Hepatocyte (in vitro differentiated cells): Measurements from ENCODE around the gene SLC25A6. TPM values are rescaled to one million over a fixed set of nuclear protein-coding genes. Genes with fewer than 3 reads are reported as not detected.
A peak's percentile ranks its signal among the peaks of the same experiment; 100 is the strongest.

Source experiments
- DNase-seq: peaks from one replicate; pipeline ENCODE4 v3.0.0-alpha.2; 2016; ENCODE audit warnings: low spot score
- H2AFZ ChIP-seq: fragments of 200-600 bp; sonication (generic); 2 replicates; pipeline ENCODE4 v1.6.0; 2016; ENCODE audit warnings: antibody characterized with exemption, mild to moderate bottlenecking
- H3K27ac ChIP-seq: fragments of 200-600 bp; sonication (generic); 2 replicates; pipeline ENCODE4 v1.5.1; 2016; ENCODE audit warnings: mild to moderate bottlenecking
- H3K27me3 ChIP-seq: fragments of 200-600 bp; sonication (generic); 2 replicates; pipeline ENCODE4 v1.6.1; 2016
- H3K36me3 ChIP-seq: fragments of 200-600 bp; sonication (generic); replicated peaks from 2 replicates; pipeline ENCODE4 v1.5.1; 2016; ENCODE audit warnings: low read depth; ENCODE audit not compliant: insufficient read depth
- H3K4me1 ChIP-seq: fragments of 200-600 bp; sonication (generic); 2 replicates; pipeline ENCODE4 v1.5.1; 2016; ENCODE audit warnings: mild to moderate bottlenecking, moderate library complexity; ENCODE audit not compliant: insufficient read depth
- H3K4me2 ChIP-seq: fragments of 200-600 bp; sonication (generic); 2 replicates; pipeline ENCODE4 v1.6.0; 2016
- H3K4me3 ChIP-seq: fragments of 200-600 bp; sonication (generic); 2 replicates; pipeline ENCODE4 v1.5.1; 2016; ENCODE audit warnings: mild to moderate bottlenecking
- H3K79me2 ChIP-seq: fragments of 200-600 bp; sonication (generic); 2 replicates; pipeline ENCODE4 v1.6.0; 2017; ENCODE audit warnings: mild to moderate bottlenecking
- H3K9me2 ChIP-seq: fragments of 200-600 bp; sonication (generic); replicated peaks from 2 replicates; pipeline ENCODE4 v1.6.0; 2017; ENCODE audit warnings: mild to moderate bottlenecking; ENCODE audit not compliant: insufficient read depth
- H3K9me3 ChIP-seq: fragments of 200-600 bp; sonication (generic); 2 replicates; pipeline ENCODE4 v1.5.1; 2016; ENCODE audit warnings: low read depth, mild to moderate bottlenecking
- H4K20me1 ChIP-seq: fragments of 200-600 bp; sonication (generic); 2 replicates; pipeline ENCODE4 v1.6.0; 2016; ENCODE audit warnings: mild to moderate bottlenecking; ENCODE audit not compliant: insufficient read depth, poor library complexity, severe bottlenecking
- CTCF ChIP-seq: fragments of 200-600 bp; sonication (generic); IDR thresholded peaks from 2 replicates; pipeline ENCODE4 v1.5.1; 2016; ENCODE audit warnings: antibody characterized with exemption, mild to moderate bottlenecking; ENCODE audit not compliant: poor library complexity
- EZH2 ChIP-seq: fragments of 200-600 bp; sonication (generic); IDR thresholded peaks from 2 replicates; pipeline ENCODE4 v1.6.1; 2016; ENCODE audit warnings: antibody characterized with exemption, mild to moderate bottlenecking, borderline replicate concordance
- EZH2phosphoT487 ChIP-seq: fragments of 200-600 bp; sonication (generic); IDR thresholded peaks from one replicate; pipeline ENCODE4 v1.6.1; 2018; ENCODE audit warnings: antibody characterized with exemption, mild to moderate bottlenecking, low read depth, moderate library complexity; ENCODE audit not compliant: unreplicated experiment, severe bottlenecking
- WGBS: methylation state at CpG from one replicate; pipeline ENCODE4 v1.1.6; 2016; ENCODE audit warnings: low lambda C conversion rate; ENCODE audit errors: missing lambda C conversion rate; 5-methylcytosine and 5-hydroxymethylcytosine counted together
- polyA plus RNA-seq: library from polyadenylated mRNA; unstranded; fragments of >200 nt; fragmentation: Nextera tagmentation; extraction: Ambion mirVana; gene quantifications from 2 replicates; pipeline ENCODE4 v1.2.1, GENCODE V29; 2016
- total RNA-seq: library from RNA; depleted of rRNA; stranded (reverse); fragments of >200 nt; gene quantifications from 2 replicates; pipeline ENCODE4 v1.2.3, GENCODE V29; 2014

SLC25A6 gene
- total and polyA plus RNA-seq, 2 experiments from 2014 or later: 359 to 364 TPM

GRCh38 chrX:1341545-1342184, 50.2 kb downstream of the SLC25A6 start:
- Histone ChIP-seq H3K9me2 (no peaks in the 10 kb centered on the region), H3K36me3 (no peaks in the 10 kb centered on the region), H3K4me2 (no peak overlapping the region), H3K9me3 (peaks cover 7% of the 10 kb centered on the region), H3K27me3 (no peaks in the 10 kb centered on the region), H4K20me1 (no peaks in the 10 kb centered on the region), H2AFZ (no peak overlapping the region), H3K4me1 (no peaks in the 10 kb centered on the region), H3K27ac (no peak overlapping the region), H3K79me2 (no peaks in the 10 kb centered on the region), H3K4me3 (no peak overlapping the region)
- no peak for DNase-seq
- WGBS: 87% methylated on average over 22 of the region's 22 CpGs
- TF ChIP-seq CTCF (no peak), EZH2phosphoT487 (no peak), EZH2 (no peak)

DNA sequence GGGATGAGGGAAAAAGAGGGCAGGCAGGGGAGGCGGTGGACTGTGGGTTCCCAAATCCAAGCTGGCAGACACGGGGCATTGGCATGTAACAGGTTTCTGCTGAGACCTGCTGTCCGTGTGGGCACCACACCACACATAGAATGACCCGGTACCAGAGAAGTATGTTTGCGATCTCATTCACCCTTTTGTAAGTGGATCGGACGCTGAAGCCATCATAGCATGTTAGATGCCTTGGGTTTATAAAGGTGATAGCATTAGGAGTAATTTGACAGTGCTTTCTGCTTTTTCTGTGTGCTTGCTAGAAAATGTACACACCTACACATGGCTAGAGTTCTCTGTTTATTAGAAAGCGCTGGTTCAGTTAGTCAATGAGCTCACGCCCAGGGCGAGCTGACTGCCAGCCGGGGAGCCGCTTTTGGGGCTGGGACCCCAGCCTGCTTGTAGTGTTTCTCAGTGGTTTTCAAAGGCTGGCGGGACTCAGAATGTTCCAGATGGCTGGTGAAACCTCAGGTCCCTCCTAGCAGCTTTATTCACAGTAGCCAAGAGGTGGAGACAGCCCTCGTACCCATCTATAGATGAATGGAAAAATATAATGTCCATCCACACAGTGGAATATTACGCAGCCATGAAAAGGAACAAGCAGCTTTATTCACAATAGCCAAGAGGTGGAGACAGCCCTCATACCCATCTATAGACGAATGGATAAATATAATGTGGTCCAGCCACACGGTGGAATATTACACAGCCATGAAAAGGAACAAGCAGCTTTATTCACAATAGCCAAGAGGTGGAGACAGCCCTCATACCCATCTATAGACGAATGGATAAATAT, 54.7 kb downstream of the SLC25A6 start:
- no peaks in the 10 kb centered on the region for H3K36me3 ChIP-seq
- peak overlapping the region; percentile 42 for H2AFZ ChIP-seq
- H3K27ac ChIP-seq: peak overlapping the region; percentile 66
- peak overlapping the region; percentile 16 for H3K4me3 ChIP-seq
- H3K27me3 ChIP-seq: no peaks in the 10 kb centered on the region
- peaks cover 6% of the 10 kb centered on the region for H3K4me1 ChIP-seq
- H4K20me1 ChIP-seq: no peaks in the 10 kb centered on the region
- TF ChIP-seq CTCF (no peak), EZH2 (no peak)
- no peaks in the 10 kb centered on the region for H3K79me2 ChIP-seq
- H3K4me2 ChIP-seq: peak overlapping the region; percentile 76
- H3K9me3 ChIP-seq: peaks cover 7% of the 10 kb centered on the region
- DNase-seq: no peak
- WGBS: 87% methylated on average over 18 of the region's 18 CpGs
- no peaks in the 10 kb centered on the region for H3K9me2 ChIP-seq

DNA sequence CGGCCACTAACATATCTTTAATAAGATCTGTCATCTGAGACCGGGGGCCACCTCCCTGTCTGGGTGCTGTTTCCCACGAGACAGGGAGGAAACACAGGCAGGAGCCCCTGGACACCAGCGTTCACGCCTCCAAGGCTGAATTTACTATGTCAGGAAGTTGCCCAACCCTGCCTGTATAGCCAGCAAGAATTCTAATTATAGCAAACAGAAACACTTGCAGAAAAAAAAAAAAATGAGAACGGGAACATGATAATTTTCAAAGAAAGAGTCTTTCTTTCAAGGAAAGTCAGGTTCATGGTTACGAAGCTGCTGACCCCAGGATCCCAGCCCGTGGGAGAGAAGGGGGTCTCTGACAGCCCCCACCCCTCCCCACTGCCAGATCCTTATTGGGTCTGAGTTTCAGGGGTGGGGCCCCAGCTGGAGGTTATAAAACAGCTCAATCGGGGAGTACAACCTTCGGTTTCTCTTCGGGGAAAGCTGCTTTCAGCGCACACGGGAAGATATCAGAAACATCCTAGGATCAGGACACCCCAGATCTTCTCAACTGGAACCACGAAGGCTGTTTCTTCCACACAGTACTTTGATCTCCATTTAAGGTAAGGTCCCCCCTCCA, 55.5 kb downstream of the SLC25A6 start, which contains the start of gene IL3RA:
Gene IL3RA (plus strand): TSS at position 455 of the 613 bp plus-strand sequence. CDS start 4,981 bp downstream, outside the sequence.
- Histone ChIP-seq H3K4me1 (peaks cover 6% of the 10 kb centered on the region), H2AFZ (peak within 1 kb of the TSS; percentile 42), H3K79me2 (no peaks in the 10 kb centered on the region), H3K4me3 (peak within 1 kb of the TSS; percentile 16), H3K9me2 (no peaks in the 10 kb centered on the region), H3K27ac (peak within 1 kb of the TSS; percentile 66), H3K36me3 (no peaks in the 10 kb centered on the region), H3K9me3 (peaks cover 7% of the 10 kb centered on the region), H4K20me1 (no peaks in the 10 kb centered on the region), H3K4me2 (peak within 1 kb of the TSS; percentile 76), H3K27me3 (no peaks in the 10 kb centered on the region)
- TF ChIP-seq EZH2 (no peak), CTCF (no peak), EZH2phosphoT487 (no peak)
- peak; percentile 45 for DNase-seq
- WGBS: 60% methylated on average over 14 of the region's 14 CpGs

Other genes starting within 250 kb of the SLC25A6 start
- not detected in 2 replicates for gene CRLF2, start 179.5 kb downstream of the SLC25A6 start, total RNA-seq
- not detected in 2 replicates for gene CRLF2, start 179.5 kb downstream of the SLC25A6 start, polyA plus RNA-seq
- 0.60 and 3.0 TPM in 2 replicates for gene CSF2RA, start 123.3 kb downstream of the SLC25A6 start, total RNA-seq
- gene CSF2RA, start 123.3 kb downstream of the SLC25A6 start, polyA plus RNA-seq: 0.31 and 2.0 TPM in 2 replicates
- gene IL3RA, start 55.3 kb downstream of the SLC25A6 start, total RNA-seq: 0.30 and 1.6 TPM in 2 replicates
- 0.42 and 1.9 TPM in 2 replicates for gene IL3RA, start 55.3 kb downstream of the SLC25A6 start, polyA plus RNA-seq
- 10.1 and 15.1 TPM in 2 replicates for gene ASMTL, start 60.8 kb upstream of the SLC25A6 start, total RNA-seq
- gene ASMTL, start 60.8 kb upstream of the SLC25A6 start, polyA plus RNA-seq: 26.7 and 31.0 TPM in 2 replicates
- 0.07 TPM in 1 of 2 replicates, not detected in the other for gene P2RY8, start 145.1 kb upstream of the SLC25A6 start, total RNA-seq
- 0.54 TPM in 1 of 2 replicates, not detected in the other for gene P2RY8, start 145.1 kb upstream of the SLC25A6 start, polyA plus RNA-seq
- gene AKAP17A, start 199.5 kb upstream of the SLC25A6 start, total RNA-seq: 28.4 and 46.3 TPM in 2 replicates
- 85.2 and 98.6 TPM in 2 replicates for gene AKAP17A, start 199.5 kb upstream of the SLC25A6 start, polyA plus RNA-seq
- not detected in 2 replicates for gene ASMT, start 222.9 kb upstream of the SLC25A6 start, total RNA-seq
- not detected in 2 replicates for gene ASMT, start 222.9 kb upstream of the SLC25A6 start, polyA plus RNA-seq